ENCODE measurements around the gene TAOK1.

The TAOK1 gene

GRCh38 chr17:29396066-29396465, 5.9 kb downstream of the TAOK1 start:
- Histone ChIP-seq H3K27ac (no peak overlapping the region), H3K4me3 (ENCODE audit: low read depth, low read length) (no peak overlapping the region), H3K27me3 (replicated peaks) (no peaks in the 10 kb centered on the region), H3K36me3 (replicated peaks) (peaks cover 11% of the 10 kb centered on the region)
- no peak for TF ChIP-seq CTCF (IDR thresholded peaks at IDR 0.05; ENCODE audit: low read depth, low read length, missing control alignments)
- no peak for DNase-seq
- in situ Hi-C loops (cut with HindIII; ENCODE audit: low pct_ligation_motif_present, low sequenced_read_pairs): no loop called here

- H3K27ac ChIP-seq: no peak overlapping the region
- H3K4me3 ChIP-seq (ENCODE audit: low read depth, low read length): no peak overlapping the region
- H3K36me3 ChIP-seq (replicated peaks): peaks cover 17% of the 10 kb centered on the region
- H3K27me3 ChIP-seq (replicated peaks): no peaks in the 10 kb centered on the region
- no peak for DNase-seq
- no peak for TF ChIP-seq CTCF (IDR thresholded peaks at IDR 0.05; ENCODE audit: low read depth, low read length, missing control alignments)
- in situ Hi-C loops (cut with HindIII; ENCODE audit: low pct_ligation_motif_present, low sequenced_read_pairs): no loop called here
Observed at GRCh38 chr17:29399634-29400033, 9.5 kb downstream of the TAOK1 start.

GRCh38 chr17:29400818-29401217, 10.7 kb downstream of the TAOK1 start:
- no peak overlapping the region for H3K4me3 ChIP-seq (ENCODE audit: low read depth, low read length)
- in situ Hi-C loops (cut with HindIII; ENCODE audit: low pct_ligation_motif_present, low sequenced_read_pairs): no loop called here
- peaks cover 24% of the 10 kb centered on the region for H3K36me3 ChIP-seq (replicated peaks)
- H3K27ac ChIP-seq: no peak overlapping the region
- no peak for TF ChIP-seq CTCF (IDR thresholded peaks at IDR 0.05; ENCODE audit: low read depth, low read length, missing control alignments)
- H3K27me3 ChIP-seq (replicated peaks): no peaks in the 10 kb centered on the region
- no peak for DNase-seq

GRCh38 chr17:29401258-29401657, 11.1 kb downstream of the TAOK1 start:
- Histone ChIP-seq H3K4me3 (ENCODE audit: low read depth, low read length) (no peak overlapping the region), H3K36me3 (replicated peaks) (peaks cover 26% of the 10 kb centered on the region), H3K27me3 (replicated peaks) (no peaks in the 10 kb centered on the region), H3K27ac (no peak overlapping the region)
- no peak for TF ChIP-seq CTCF (IDR thresholded peaks at IDR 0.05; ENCODE audit: low read depth, low read length, missing control alignments)
- no peak for DNase-seq
- in situ Hi-C loops (cut with HindIII; ENCODE audit: low pct_ligation_motif_present, low sequenced_read_pairs): no loop called here

- in situ Hi-C loops (cut with HindIII; ENCODE audit: low pct_ligation_motif_present, low sequenced_read_pairs): no loop called here
- Histone ChIP-seq H3K4me3 (ENCODE audit: low read depth, low read length) (no peak overlapping the region), H3K36me3 (replicated peaks) (peaks cover 15% of the 10 kb centered on the region), H3K27me3 (replicated peaks) (no peaks in the 10 kb centered on the region), H3K27ac (no peak overlapping the region)
- peak; percentile 7 for DNase-seq
- TF ChIP-seq CTCF (IDR thresholded peaks at IDR 0.05; ENCODE audit: low read depth, low read length, missing control alignments): no peak
Observed at GRCh38 chr17:29407856-29408255, 17.7 kb downstream of the TAOK1 start.

GRCh38 chr17:29409963-29410362, 19.8 kb downstream of the TAOK1 start:
- H3K27me3 ChIP-seq (replicated peaks): no peaks in the 10 kb centered on the region
- peaks cover 9% of the 10 kb centered on the region for H3K36me3 ChIP-seq (replicated peaks)
- no peak overlapping the region for H3K27ac ChIP-seq
- no peak for DNase-seq
- TF ChIP-seq CTCF (IDR thresholded peaks at IDR 0.05; ENCODE audit: low read depth, low read length, missing control alignments): no peak
- H3K4me3 ChIP-seq (ENCODE audit: low read depth, low read length): no peak overlapping the region
- in situ Hi-C loops (cut with HindIII; ENCODE audit: low pct_ligation_motif_present, low sequenced_read_pairs): no loop called here

Data from brain microvascular endothelial cell (primary cell).